Measurements from ENCODE around the gene MAP3K15. TPM values are rescaled to one million over a fixed set of nuclear protein-coding genes. Genes with fewer than 3 reads are reported as not detected.

The MAP3K15 gene
- polyA plus RNA-seq, 1 of the 3 experiments (the other 2 are of a cell fraction) = 0.07 TPM

DNA sequence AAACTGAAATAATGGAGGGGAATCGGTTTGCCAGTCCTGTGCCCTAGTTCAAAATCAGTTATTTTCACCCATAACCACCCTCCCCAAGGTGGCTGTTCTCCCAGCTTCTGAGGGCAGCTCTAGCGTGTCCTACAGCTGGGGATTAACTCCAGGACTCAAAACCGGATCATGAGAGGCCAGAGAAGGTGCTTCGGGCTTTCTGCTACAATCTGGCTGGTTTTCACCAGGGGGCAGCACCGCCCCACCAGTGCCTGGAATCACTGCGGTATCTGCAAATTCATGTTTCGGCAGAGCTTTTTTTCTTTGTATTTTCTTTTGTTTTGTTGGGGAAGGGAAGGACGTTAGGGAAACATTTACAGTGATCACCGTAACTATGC is 143.2 kb downstream of the MAP3K15 start:
- 5% methylated on average over 9 of the region's 9 CpGs for WGBS (ENCODE audit: low lambda C conversion rate)
- DNase-seq = peak; percentile 79
- H3K4me2 ChIP-seq = peak overlapping the region; percentile 87

GRCh38 chrX:19370061-19370460 is 145.2 kb downstream of the MAP3K15 start:
- 0 out of 2 replicates have a peak, but pooled peaks have one; percentile 18 for TF ChIP-seq TCF12 (IDR thresholded peaks at IDR 0.05)
- TF ChIP-seq FOSL2 (IDR thresholded peaks at IDR 0.05; ENCODE audit: borderline replicate concordance, low read depth) = 0 out of 2 replicates have a peak, but pooled peaks have one; percentile 24
- TF ChIP-seq TEAD4 (IDR thresholded peaks at IDR 0.05; ENCODE audit: borderline replicate concordance, insufficient read depth) = no peak
- ChIA-PET POLR2A (interaction anchor here (0.6 kb wide), 1 partner anchor 9 kb away, joined by 3 read pairs; no protein-coding TSS in a partner anchor), CTCF (interaction anchor here (0.7 kb wide), 1 partner anchor 21 kb away, joined by 3 read pairs; no protein-coding TSS in a partner anchor)
- Histone ChIP-seq H3K27ac (ENCODE audit: low read depth in 2 of 2, low read length in 1 of 2) (no peak overlapping the region; a peak in 1 of 4 replicates), H3K4me3 (ENCODE audit: low read depth in 2 of 2, low read length in 1 of 2) (no peak overlapping the region), H3K79me2 (ENCODE audit: insufficient read depth) (no peaks in the 10 kb centered on the region), H3K9me3 (no peaks in the 10 kb centered on the region), H3K4me1 (ENCODE audit: control insufficient read depth in 1 of 2, insufficient read depth in 2 of 2, low read depth in 1 of 2, low read length in 1 of 2) (peaks cover 0 to 4% of the 10 kb centered on the region in 2 experiments; a peak in 1 of 4 replicates), H3K27me3 (ENCODE audit: insufficient read depth) (peaks cover 10% of the 10 kb centered on the region; the same call in 1 of the 2 replicates), H3K9ac (no peak overlapping the region), H2AFZ (ENCODE audit: low read depth) (no peak overlapping the region), H3K9me2 (no peaks in the 10 kb centered on the region), H3K4me2 (no peak overlapping the region), H4K20me1 (ENCODE audit: insufficient read depth) (no peaks in the 10 kb centered on the region), H3F3A (replicated peaks; ENCODE audit: insufficient read depth) (no peaks in the 10 kb centered on the region), H3K36me3 (replicated peaks in 1 of 2; ENCODE audit: control insufficient read depth in 1 of 2, insufficient read depth in 2 of 2, low read length in 1 of 2) (no peaks in the 10 kb centered on the region)
- DNase-seq = no peak
- WGBS (ENCODE audit: low lambda C conversion rate) = 39% methylated on average over 5 of the region's 5 CpGs

More for the DNA sequence above, 143.2 kb downstream of the MAP3K15 start:
- peaks cover 0 to 4% of the 10 kb centered on the region in 2 experiments; a peak in 1 of 4 replicates for H3K4me1 ChIP-seq (ENCODE audit: control insufficient read depth in 1 of 2, insufficient read depth in 2 of 2, low read depth in 1 of 2, low read length in 1 of 2)
- peaks cover 18% of the 10 kb centered on the region; the same call in 1 of the 2 replicates for H3K27me3 ChIP-seq (ENCODE audit: insufficient read depth)
- TF ChIP-seq SMC3 (IDR thresholded peaks at IDR 0.05; ENCODE audit: low read depth, low read length) = peak; percentile 80
- no peak for TF ChIP-seq EP300 (IDR thresholded peaks at IDR 0.05; ENCODE audit: borderline replicate concordance in 1 of 2, low read depth in 1 of 2, low read length in 1 of 2)
- 0 out of 2 replicates have a peak, but pooled peaks have one; percentile 17 for TF ChIP-seq NRF1 (IDR thresholded peaks at IDR 0.05; ENCODE audit: low read depth, low read length)
- no peak for TF ChIP-seq TAF1 (IDR thresholded peaks at IDR 0.05; ENCODE audit: borderline replicate concordance, low read depth, low read length)
- TF ChIP-seq, protein P1, sequence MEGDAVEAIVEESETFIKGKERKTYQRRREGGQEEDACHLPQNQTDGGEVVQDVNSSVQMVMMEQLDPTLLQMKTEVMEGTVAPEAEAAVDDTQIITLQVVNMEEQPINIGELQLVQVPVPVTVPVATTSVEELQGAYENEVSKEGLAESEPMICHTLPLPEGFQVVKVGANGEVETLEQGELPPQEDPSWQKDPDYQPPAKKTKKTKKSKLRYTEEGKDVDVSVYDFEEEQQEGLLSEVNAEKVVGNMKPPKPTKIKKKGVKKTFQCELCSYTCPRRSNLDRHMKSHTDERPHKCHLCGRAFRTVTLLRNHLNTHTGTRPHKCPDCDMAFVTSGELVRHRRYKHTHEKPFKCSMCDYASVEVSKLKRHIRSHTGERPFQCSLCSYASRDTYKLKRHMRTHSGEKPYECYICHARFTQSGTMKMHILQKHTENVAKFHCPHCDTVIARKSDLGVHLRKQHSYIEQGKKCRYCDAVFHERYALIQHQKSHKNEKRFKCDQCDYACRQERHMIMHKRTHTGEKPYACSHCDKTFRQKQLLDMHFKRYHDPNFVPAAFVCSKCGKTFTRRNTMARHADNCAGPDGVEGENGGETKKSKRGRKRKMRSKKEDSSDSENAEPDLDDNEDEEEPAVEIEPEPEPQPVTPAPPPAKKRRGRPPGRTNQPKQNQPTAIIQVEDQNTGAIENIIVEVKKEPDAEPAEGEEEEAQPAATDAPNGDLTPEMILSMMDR (IDR thresholded peaks at IDR 0.05) = peak; percentile 91
- no peak for TF ChIP-seq RCOR1 (IDR thresholded peaks at IDR 0.05; ENCODE audit: low read length)
- TF ChIP-seq FOSL2 (IDR thresholded peaks at IDR 0.05; ENCODE audit: borderline replicate concordance, low read depth) = no peak
- TF ChIP-seq RAD21 (IDR thresholded peaks at IDR 0.05; ENCODE audit: low read length) = peak; percentile 82
- H3K9ac ChIP-seq = no peak overlapping the region
- ChIA-PET CTCF (interaction anchor here (0.6 to 2.6 kb wide), 29 partner anchors 10 to 1040 kb away, joined by 3 to 29 read pairs (median 3); partner anchors contain the start of gene MAP3K15), POLR2A (no interaction called here)
- H3K27ac ChIP-seq (ENCODE audit: low read depth in 2 of 2, low read length in 1 of 2) = no peak overlapping the region
- no peaks in the 10 kb centered on the region for H3K9me2 ChIP-seq
- H3K9me3 ChIP-seq = no peaks in the 10 kb centered on the region
- no peaks in the 10 kb centered on the region for H3F3A ChIP-seq (replicated peaks; ENCODE audit: insufficient read depth)
- H2AFZ ChIP-seq (ENCODE audit: low read depth) = peak overlapping the region; percentile 68; the same call in 1 of the 2 replicates
- H4K20me1 ChIP-seq (ENCODE audit: insufficient read depth) = no peaks in the 10 kb centered on the region
- no peaks in the 10 kb centered on the region for H3K36me3 ChIP-seq (replicated peaks in 1 of 2; ENCODE audit: control insufficient read depth in 1 of 2, insufficient read depth in 2 of 2, low read length in 1 of 2)
- H3K79me2 ChIP-seq (ENCODE audit: insufficient read depth) = no peaks in the 10 kb centered on the region
- H3K4me3 ChIP-seq (ENCODE audit: low read depth in 2 of 2, low read length in 1 of 2) = peak overlapping the region; percentile 37 to 54
